ENCODE results near the gene USP35. TPM values are rescaled to one million over a fixed set of nuclear protein-coding genes. Genes with fewer than 3 reads are reported as not detected.
"Not testable (repeated sequence)": the region's sequence is repeated elsewhere in the genome, so short reads cannot be mapped to it uniquely, and the experiment has no call there.

USP35 gene
- total RNA-seq, 8 experiments from 2014 or later = 4.3 to 13.4 (median 9.9) TPM

DNA sequence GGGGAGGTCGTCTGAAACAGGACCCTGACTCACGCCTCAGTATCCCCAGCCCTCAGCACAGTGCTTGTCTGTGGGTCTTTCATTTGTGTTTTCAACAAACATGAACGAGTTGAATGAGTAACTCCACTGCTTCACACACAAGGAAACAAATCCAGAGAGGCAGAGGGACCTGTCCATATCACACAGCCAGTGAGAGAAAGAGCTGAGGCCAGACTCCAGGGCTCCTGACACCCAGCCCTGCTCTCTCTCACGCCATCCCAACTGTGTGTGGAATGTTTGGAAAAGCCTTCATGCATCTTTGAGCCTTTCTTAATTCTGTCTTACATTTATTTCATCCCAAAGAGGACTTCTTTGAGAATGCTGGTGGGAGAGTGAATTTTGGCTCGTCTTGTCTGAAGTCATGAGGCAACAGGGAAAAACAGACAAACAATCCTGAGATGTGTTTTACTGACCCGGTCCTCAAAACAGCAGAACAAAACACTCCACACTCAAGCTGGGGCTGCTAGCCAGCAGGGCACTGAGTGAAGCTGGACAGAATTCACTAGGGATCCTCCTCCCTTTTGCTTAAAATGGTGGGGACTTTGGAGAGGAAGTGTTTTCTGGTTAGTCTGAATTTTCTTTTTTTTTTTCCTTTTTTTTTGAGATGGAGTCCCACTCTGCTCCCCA lies 29.6 kb upstream of the USP35 start:
- Histone ChIP-seq H3K4me1 (replicated peaks in 1 of 2) (peaks cover 14% of the 10 kb centered on the region in 2 donors), H3K4me3 (no peak overlapping the region), H3K27ac (no peak overlapping the region)
- ATAC-seq (replicated peaks in 6 of 8) = no peak
- in situ Hi-C loops (cut with MboI; ENCODE audit: low pct_unique_long_range_greater_than_20kb in 2 of 9, low sequenced_read_pairs in 9 of 9, unreplicated experiment in 9 of 9) = no loop called here
- 0 to 100% (median 68%) methylated on average over 1 to 6 of the region's 6 CpGs; no CpG with 5 or more reads in 1 of the 10 experiments for WGBS, 10 experiments

DNA sequence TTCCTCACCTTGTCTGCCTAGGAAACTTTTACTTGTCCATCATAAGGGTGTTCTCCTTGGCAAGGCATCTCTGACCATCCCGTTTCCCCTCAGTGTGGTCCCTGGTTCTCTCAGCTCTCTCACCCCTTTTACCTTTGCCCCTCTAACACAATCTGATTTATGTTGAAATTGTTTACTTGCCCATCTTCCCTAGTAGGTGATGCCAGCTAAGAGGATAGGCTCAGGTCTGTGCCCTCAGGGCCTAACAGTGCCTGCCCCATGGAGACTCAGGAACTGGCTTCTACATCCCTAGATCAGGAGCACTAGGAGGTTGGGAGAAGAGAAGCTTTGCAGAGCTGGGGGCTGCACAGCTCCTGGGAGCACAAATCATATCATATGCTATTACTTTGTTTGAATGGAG lies 28.2 kb upstream of the USP35 start:
- in situ Hi-C loops (cut with MboI; ENCODE audit: low pct_unique_long_range_greater_than_20kb in 2 of 9, low sequenced_read_pairs in 9 of 9, unreplicated experiment in 9 of 9) = no loop called here
- 100% methylated on average over 1 of the region's 1 CpG; no CpG with 5 or more reads in 8 of the 10 experiments for WGBS, 10 experiments
- no peak for ATAC-seq (replicated peaks in 6 of 8)
- Histone ChIP-seq H3K4me1 (replicated peaks in 1 of 2) (peaks cover 8 to 10% of the 10 kb centered on the region in 2 donors), H3K27ac (no peak overlapping the region), H3K4me3 (no peak overlapping the region)

DNA sequence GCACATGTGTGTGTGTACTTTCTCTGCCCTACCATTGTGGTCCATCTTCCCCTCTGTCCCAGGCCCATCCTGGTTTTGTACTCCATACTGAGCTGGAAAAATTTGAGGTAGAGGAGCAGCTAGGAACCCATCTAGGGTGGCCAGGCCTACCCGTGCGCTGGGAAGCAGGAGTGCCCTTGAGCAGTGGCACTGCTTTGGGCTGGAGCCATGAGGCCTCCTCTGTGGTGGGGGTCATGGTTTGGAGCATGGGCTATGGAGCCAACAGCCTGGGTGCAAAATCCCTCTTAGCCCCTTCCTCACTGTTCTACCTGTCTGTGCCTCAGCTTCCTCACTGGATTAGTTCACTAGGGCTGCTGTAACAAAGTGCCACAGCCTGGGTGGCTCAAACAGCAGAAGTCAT lies 27.4 kb upstream of the USP35 start:
- WGBS, 10 experiments = 57 to 100% (median 100%) methylated on average over 2 of the region's 2 CpGs; no CpG with 5 or more reads in 7 of the 10 experiments
- Histone ChIP-seq H3K4me3 (no peak overlapping the region), H3K27ac (no peak overlapping the region), H3K4me1 (replicated peaks in 1 of 2) (peaks cover 6 to 8% of the 10 kb centered on the region in 2 donors)
- in situ Hi-C loops (cut with MboI; ENCODE audit: low pct_unique_long_range_greater_than_20kb in 2 of 9, low sequenced_read_pairs in 9 of 9, unreplicated experiment in 9 of 9) = no loop called here
- no peak for ATAC-seq (replicated peaks in 6 of 8)

DNA sequence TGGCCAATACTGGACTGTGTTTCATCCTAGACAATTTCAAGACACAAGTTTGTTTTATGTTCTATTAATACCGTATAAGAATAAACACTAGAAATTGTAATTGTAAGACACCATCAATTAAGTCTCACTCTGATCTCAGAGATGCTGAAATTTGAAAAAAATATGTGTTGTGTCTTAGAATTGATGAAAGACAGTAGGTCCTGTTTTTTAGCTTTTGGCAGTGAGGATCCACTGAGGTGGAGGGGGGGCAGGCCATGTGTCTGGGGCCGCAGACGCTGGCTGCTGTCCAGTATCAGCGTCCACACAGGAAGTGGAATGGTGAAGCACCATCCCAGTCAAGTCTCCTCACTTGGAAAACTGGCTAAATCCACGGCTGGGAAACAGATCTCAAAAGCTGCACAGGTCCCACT lies 26.8 kb upstream of the USP35 start:
- WGBS, 10 experiments = 40 to 94% (median 60%) methylated on average over 1 to 3 of the region's 5 CpGs; no CpG with 5 or more reads in 3 of the 10 experiments

DNA sequence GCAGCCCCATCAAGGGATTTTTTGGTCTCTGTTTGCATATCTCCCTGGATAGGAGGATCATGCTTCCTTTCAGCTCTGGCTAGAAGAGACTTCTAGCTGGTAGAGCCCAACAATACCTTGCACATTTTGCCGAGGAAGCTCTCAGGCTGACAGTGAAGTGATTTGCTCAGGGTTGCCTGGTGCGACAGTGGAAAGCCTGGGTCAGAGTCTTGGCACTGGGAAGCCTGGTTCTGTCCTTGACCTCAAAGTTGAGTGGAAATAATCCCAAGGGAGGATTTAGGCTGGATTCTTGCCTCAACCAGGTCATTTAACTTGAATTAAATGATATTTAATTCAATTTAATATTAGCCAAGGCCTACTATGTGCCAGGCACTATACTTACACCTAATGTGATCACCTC lies 24.9 kb upstream of the USP35 start:
- no peak overlapping the region for H3K27ac ChIP-seq
- WGBS, 10 experiments = 64 to 94% (median 72%) methylated on average over 1 to 2 of the region's 2 CpGs; no CpG with 5 or more reads in 6 of the 10 experiments
- H3K4me1 ChIP-seq (replicated peaks in 1 of 2) = no peaks in the 10 kb centered on the region
- in situ Hi-C loops (cut with MboI; ENCODE audit: low pct_unique_long_range_greater_than_20kb in 2 of 9, low sequenced_read_pairs in 9 of 9, unreplicated experiment in 9 of 9) = no loop called here
- no peak overlapping the region for H3K4me3 ChIP-seq
- ATAC-seq (replicated peaks in 6 of 8) = peak in 1 of 8 experiments; percentile 18

More for the DNA sequence above, 26.8 kb upstream of the USP35 start:
- ATAC-seq (replicated peaks in 6 of 8) = no peak
- H3K4me3 ChIP-seq = no peak overlapping the region
- peaks cover 0 to 1% of the 10 kb centered on the region in 2 donors for H3K4me1 ChIP-seq (replicated peaks in 1 of 2)
- H3K27ac ChIP-seq = no peak overlapping the region
- in situ Hi-C loops (cut with MboI; ENCODE audit: low pct_unique_long_range_greater_than_20kb in 2 of 9, low sequenced_read_pairs in 9 of 9, unreplicated experiment in 9 of 9) = no loop called here

DNA sequence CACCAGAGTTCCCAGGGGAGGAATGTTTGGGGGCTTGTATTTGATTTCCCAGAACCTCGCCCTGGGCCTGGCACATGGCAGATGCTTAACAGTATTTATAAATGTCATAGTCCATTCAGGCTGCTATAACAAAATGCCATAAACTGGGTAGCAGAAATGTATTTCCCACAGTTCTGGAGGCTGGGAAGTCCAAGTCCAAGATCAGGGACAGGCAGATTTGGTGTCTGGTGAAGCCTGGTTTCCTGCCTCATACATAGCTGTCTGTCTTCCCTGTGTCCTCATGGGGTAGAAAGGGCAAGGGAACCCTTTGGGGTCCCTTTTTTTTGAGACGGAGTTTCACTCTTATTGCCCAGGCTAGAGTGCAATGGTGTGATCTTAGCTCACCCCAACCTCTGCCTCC lies 24.2 kb upstream of the USP35 start:
- H3K4me1 ChIP-seq (replicated peaks in 1 of 2) = peaks cover 0 to 2% of the 10 kb centered on the region in 2 donors
- no peak overlapping the region for H3K27ac ChIP-seq
- in situ Hi-C loops (cut with MboI; ENCODE audit: low pct_unique_long_range_greater_than_20kb in 2 of 9, low sequenced_read_pairs in 9 of 9, unreplicated experiment in 9 of 9) = no loop called here
- no peak overlapping the region for H3K4me3 ChIP-seq
- WGBS, 10 experiments = 80 to 100% (median 86%) methylated on average over 1 of the region's 2 CpGs; no CpG with 5 or more reads in 7 of the 10 experiments
- no peak for ATAC-seq (replicated peaks in 6 of 8)

DNA sequence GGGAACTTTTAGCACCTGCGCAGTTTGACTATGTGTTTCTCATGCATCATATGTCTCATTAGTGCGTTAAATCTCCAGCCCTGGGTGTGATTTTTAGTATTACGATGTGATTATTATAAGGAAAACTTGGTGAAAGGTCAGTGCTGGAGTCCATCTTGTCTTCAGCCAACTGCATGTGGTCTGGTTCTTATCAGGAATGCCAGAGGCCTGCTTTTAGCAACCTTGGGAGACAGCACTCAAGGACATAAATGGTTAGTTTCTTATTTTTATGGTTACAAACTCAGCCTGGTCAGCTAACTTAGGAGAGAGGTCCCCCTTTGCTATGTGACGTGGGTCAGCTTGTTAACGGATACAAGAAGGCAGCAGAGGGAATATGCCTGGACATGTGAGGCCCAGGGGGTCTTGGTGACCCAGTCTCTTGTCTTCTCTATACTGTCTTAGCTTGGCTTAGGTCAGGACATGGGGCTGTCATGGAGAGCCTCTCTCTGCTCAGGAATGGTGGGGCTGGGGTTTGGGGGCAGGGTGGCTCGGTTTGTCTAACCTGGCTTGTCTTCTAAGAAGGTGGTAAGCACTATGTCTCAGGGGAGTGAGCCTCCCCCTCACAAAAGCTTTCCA lies 21.8 kb upstream of the USP35 start:
- peaks cover 0 to 3% of the 10 kb centered on the region in 2 donors for H3K4me1 ChIP-seq (replicated peaks in 1 of 2)
- H3K4me3 ChIP-seq = no peak overlapping the region
- in situ Hi-C loops (cut with MboI; ENCODE audit: low pct_unique_long_range_greater_than_20kb in 2 of 9, low sequenced_read_pairs in 9 of 9, unreplicated experiment in 9 of 9) = no loop called here
- no peak overlapping the region for H3K27ac ChIP-seq
- no peak for ATAC-seq (replicated peaks in 6 of 8)
- 93 to 100% (median 100%) methylated on average over 1 to 4 of the region's 6 CpGs; no CpG with 5 or more reads in 3 of the 10 experiments for WGBS, 10 experiments

DNA sequence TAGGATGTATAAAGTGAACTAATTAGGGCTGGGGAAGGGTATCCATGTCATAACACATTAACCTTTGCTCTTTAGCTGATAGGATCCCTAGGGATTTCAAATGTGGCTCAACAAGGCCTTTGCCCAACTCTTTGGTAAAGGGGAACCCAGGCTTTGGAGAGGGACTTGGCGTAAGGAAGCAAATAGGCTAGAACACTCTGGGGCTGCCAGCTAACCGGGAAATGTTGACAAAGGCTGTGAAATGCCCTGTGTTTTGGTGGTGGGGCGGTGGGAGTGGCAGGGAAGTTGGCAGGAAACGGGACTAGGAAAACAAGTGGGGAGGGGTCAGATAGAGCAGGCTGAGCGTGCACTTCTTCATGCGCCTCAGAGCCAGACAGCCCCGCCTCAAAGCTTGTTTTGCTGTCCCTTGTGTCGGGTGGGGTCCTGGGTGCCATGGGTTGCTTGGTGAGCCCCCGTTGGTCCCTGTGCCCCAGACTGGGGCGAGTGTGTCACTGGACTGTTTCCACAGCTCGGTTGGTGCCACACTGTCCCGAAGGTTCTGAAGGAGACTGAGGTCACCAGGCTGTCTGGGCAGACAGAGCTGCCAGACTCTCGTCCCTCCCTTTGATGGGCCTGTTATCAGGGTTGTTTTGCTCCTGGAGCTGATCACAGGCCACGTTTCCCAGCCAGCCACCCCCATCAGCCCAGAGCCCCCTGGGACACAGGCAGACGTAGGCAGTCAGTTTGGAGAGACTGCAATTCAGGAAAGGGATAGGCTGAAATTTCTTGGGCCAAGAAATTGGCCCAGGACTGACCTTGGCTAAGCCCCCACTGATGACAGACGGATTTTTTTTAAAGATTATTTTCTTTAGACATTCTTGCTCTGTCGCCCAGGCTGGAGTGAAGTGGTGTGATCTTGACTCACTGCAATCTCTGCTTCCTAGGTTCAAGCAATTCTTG lies 19.9 kb upstream of the USP35 start:
- WGBS, 10 experiments = 40 to 92% (median 70%) methylated on average over 1 to 7 of the region's 17 CpGs; no CpG with 5 or more reads in 2 of the 10 experiments

DNA sequence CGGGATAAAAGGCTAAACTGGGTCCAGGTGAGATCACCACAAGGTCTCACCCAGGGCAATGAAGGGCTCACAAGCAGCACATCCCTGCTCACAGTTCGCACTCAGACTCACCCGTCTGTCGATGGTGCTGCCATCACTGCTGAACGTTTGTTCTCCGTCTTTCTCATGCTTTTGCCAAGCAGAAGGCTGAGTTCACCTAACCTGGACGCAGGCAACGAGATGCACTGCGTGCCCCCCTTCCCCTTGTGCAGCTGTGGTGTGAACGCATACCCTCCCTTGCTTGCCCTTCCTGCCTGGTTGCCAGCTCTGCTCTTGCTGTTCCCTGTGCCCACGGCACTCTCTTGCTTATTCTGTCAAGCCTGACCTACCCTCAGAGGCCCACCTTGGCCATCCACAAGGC lies 18.3 kb upstream of the USP35 start:
- Histone ChIP-seq H3K27ac (no peak overlapping the region), H3K4me1 (replicated peaks in 1 of 2) (peaks cover 0 to 3% of the 10 kb centered on the region in 2 donors), H3K4me3 (no peak overlapping the region)
- in situ Hi-C loops (cut with MboI; ENCODE audit: low pct_unique_long_range_greater_than_20kb in 2 of 9, low sequenced_read_pairs in 9 of 9, unreplicated experiment in 9 of 9) = no loop called here
- 65 to 100% (median 90%) methylated on average over 1 to 10 of the region's 11 CpGs; no CpG with 5 or more reads in 4 of the 10 experiments for WGBS, 10 experiments
- ATAC-seq (replicated peaks in 6 of 8) = no peak

More for the DNA sequence above, 19.9 kb upstream of the USP35 start:
- ATAC-seq (replicated peaks in 6 of 8) = peak in 6 of 8 experiments; percentile 16 to 62 (median 44)
- Histone ChIP-seq H3K4me3 (no peak overlapping the region), H3K4me1 (replicated peaks in 1 of 2) (peaks cover 0 to 3% of the 10 kb centered on the region in 2 donors), H3K27ac (no peak overlapping the region)
- in situ Hi-C loops (cut with MboI; ENCODE audit: low pct_unique_long_range_greater_than_20kb in 2 of 9, low sequenced_read_pairs in 9 of 9, unreplicated experiment in 9 of 9) = no loop called here

DNA sequence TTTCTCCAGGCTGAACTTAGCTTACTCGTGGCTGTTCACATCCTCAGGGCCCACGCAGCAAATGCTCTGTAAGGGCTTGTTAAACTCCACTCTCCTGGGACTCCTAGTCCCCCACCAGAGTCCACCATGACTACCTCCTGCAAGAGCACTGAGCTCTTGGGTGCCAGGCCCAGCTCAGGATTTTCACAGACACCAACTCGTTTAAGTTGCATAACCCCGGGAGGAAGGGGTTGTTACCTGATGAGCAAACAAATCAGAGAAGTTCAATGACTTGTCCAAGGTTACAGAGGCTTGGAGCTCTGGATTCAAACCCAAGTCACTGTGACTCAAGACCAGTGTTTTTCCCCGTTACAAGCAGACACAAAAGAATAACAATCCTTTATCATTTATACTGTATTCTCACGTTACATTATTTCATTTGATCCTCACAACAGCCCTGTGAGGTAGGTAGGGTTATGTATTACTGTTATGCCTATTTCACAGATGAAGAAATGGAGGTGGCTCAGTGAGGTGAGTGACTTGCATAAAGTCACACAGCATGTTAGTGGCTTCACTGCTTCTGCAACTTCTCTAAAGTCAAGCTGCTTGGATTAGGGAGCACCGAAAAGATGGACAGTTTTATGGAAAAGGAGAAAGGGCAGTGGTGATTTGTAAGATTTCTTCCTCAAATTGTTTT lies 17.7 kb upstream of the USP35 start:
- Histone ChIP-seq H3K27ac (no peak overlapping the region), H3K4me1 (replicated peaks in 1 of 2) (peaks cover 0 to 3% of the 10 kb centered on the region in 2 donors), H3K4me3 (no peak overlapping the region)
- 69 to 100% (median 89%) methylated on average over 1 to 7 of the region's 7 CpGs; no CpG with 5 or more reads in 2 of the 10 experiments for WGBS, 10 experiments
- in situ Hi-C loops (cut with MboI; ENCODE audit: low pct_unique_long_range_greater_than_20kb in 2 of 9, low sequenced_read_pairs in 9 of 9, unreplicated experiment in 9 of 9) = no loop called here
- no peak for ATAC-seq (replicated peaks in 6 of 8)

DNA sequence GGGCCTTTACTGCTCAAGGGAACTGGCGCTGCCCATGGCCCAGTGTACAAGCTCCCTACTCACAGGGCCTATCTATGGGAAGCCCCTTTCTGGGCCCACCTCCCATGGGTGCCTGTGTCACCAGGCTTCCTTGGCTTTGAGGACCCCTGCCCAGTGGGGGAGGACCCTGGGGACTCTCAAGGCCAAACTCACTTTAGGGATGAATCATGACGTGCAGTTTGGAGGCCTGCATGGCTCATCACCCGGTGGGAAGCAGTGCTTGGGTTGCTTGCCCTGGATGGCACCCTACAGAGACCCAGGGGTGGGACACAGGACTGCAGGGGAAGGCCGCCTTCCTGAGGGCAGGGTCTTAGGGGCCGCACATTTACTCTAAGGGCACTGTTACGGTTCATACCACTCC lies 16.8 kb upstream of the USP35 start:
- no peak overlapping the region for H3K27ac ChIP-seq
- in situ Hi-C loops (cut with MboI; ENCODE audit: low pct_unique_long_range_greater_than_20kb in 2 of 9, low sequenced_read_pairs in 9 of 9, unreplicated experiment in 9 of 9) = no loop called here
- H3K4me3 ChIP-seq = no peak overlapping the region
- 60 to 100% (median 100%) methylated on average over 1 to 5 of the region's 6 CpGs; no CpG with 5 or more reads in 4 of the 10 experiments for WGBS, 10 experiments
- no peak for ATAC-seq (replicated peaks in 6 of 8)
- H3K4me1 ChIP-seq (replicated peaks in 1 of 2) = peaks cover 0 to 3% of the 10 kb centered on the region in 2 donors

DNA sequence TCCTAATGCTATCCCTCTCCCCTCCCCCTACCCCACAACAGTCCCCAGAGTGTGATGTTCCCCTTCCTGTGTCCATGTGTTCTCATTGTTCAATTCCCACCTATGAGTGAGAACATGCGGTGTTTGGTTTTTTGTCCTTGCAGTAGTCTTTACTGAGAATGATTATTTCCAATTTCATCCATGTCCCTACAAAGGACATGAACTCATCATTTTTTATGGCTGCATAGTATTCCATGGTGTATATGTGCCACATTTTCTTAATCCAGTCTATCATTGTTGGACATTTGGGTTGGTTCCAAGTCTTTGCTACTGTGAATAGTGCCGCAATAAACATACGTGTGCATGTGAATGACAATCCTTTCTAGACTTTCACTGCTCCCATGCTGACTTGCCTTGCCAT lies 12.9 kb upstream of the USP35 start:
- in situ Hi-C loops (cut with MboI; ENCODE audit: low pct_unique_long_range_greater_than_20kb in 2 of 9, low sequenced_read_pairs in 9 of 9, unreplicated experiment in 9 of 9) = not testable (repeated sequence)
- 100% methylated on average over 1 to 2 of the region's 3 CpGs; no CpG with 5 or more reads in 7 of the 10 experiments for WGBS, 10 experiments

More for the DNA sequence above, 12.9 kb upstream of the USP35 start:
- ATAC-seq (replicated peaks in 6 of 8); H3K27ac ChIP-seq; H3K4me3 ChIP-seq; H3K4me1 ChIP-seq (replicated peaks in 1 of 2): not testable (repeated sequence)
